CD14-positive monocyte (primary cell): ENCODE results near the gene PLSCR4. TPM values are rescaled to one million over a fixed set of nuclear protein-coding genes. Genes with fewer than 3 reads are reported as not detected.

Experiments
- DNase-seq, 3 donors: peaks; one replicate each; pipeline ENCODE4 v3.0.0-alpha.2; 2011 to 2022
- H2AFZ ChIP-seq: 2 replicates; pipeline ENCODE4 v1.6.0; 2012; ENCODE audit warnings: mild to moderate bottlenecking, low read depth, low read length, inconsistent platforms; ENCODE audit not compliant: insufficient read depth, poor library complexity, severe bottlenecking
- H3K27ac ChIP-seq, 2 donors: 1 replicate in 1 of 2; 2 replicates in 1 of 2; pipeline ENCODE4 v1.5.1; 2012 to 2013; ENCODE audit warnings: low read length in 2 of 2, control low read depth in 1 of 2, inconsistent platforms in 1 of 2, low read depth in 1 of 2, mild to moderate bottlenecking in 1 of 2
- H3K27me3 ChIP-seq, 2 donors: one replicate each; pipeline versions ENCODE4 v1.6.0 to v1.6.1; 2011 to 2013; ENCODE audit warnings: low read length in 2 of 2; ENCODE audit not compliant: control insufficient read depth in 2 of 2, insufficient read depth in 2 of 2
- H3K36me3 ChIP-seq, 2 donors: replicated peaks in 1 of 2; 1 replicate in 1 of 2; 2 replicates in 1 of 2; pipeline versions ENCODE4 v1.5.1 to v1.6.1; 2012 to 2013; ENCODE audit warnings: low read length in 2 of 2, control low read depth in 1 of 2, inconsistent platforms in 1 of 2, mild to moderate bottlenecking in 1 of 2; ENCODE audit not compliant: insufficient read depth in 2 of 2, control insufficient read depth in 1 of 2
- H3K4me1 ChIP-seq, 2 donors: 1 replicate in 1 of 2; 2 replicates in 1 of 2; pipeline versions ENCODE4 v1.5.1 to v1.6.1; 2012 to 2013; ENCODE audit warnings: low read length in 2 of 2, control low read depth in 1 of 2, inconsistent platforms in 1 of 2, mild to moderate bottlenecking in 1 of 2, moderate library complexity in 1 of 2; ENCODE audit not compliant: insufficient read depth in 2 of 2, control insufficient read depth in 1 of 2
- H3K4me2 ChIP-seq: replicated peaks from 2 replicates; pipeline ENCODE3; 2012; ENCODE audit warnings: low read length, moderate library complexity, mild to moderate bottlenecking; ENCODE audit not compliant: poor library complexity, severe bottlenecking; ENCODE audit errors: extremely low read depth
- H3K4me3 ChIP-seq, 3 experiments: fragments of 200-600 bp in 1 of 3; sonication (generic) in 1 of 3; replicated peaks in 1 of 3; 1 replicate in 2 of 3; 2 replicates in 1 of 3; pipeline ENCODE4 v1.5.1; 2011 to 2013; ENCODE audit warnings: low read length in 3 of 3, mild to moderate bottlenecking in 3 of 3, control low read depth in 2 of 3, low read depth in 2 of 3, inconsistent platforms in 1 of 3, moderate library complexity in 1 of 3
- H3K79me2 ChIP-seq: 2 replicates; pipeline ENCODE4 v1.6.0; 2012; ENCODE audit warnings: mild to moderate bottlenecking, control low read depth, inconsistent platforms, low read length, moderate library complexity; ENCODE audit not compliant: insufficient read depth
- H3K9ac ChIP-seq: 2 replicates; pipeline ENCODE4 v1.6.0; 2017; ENCODE audit warnings: low read length, mild to moderate bottlenecking; ENCODE audit not compliant: insufficient read depth, poor library complexity, severe bottlenecking
- H3K9me3 ChIP-seq, 2 donors: replicated peaks in 1 of 2; 1 replicate in 1 of 2; 2 replicates in 1 of 2; pipeline versions ENCODE4 v1.5.1 to v1.6.1; 2012 to 2013; ENCODE audit warnings: low read length in 2 of 2, control low read depth in 1 of 2; ENCODE audit not compliant: control insufficient read depth in 1 of 2, insufficient read depth in 1 of 2
- H4K20me1 ChIP-seq: 2 replicates; pipeline ENCODE4 v1.6.0; 2012; ENCODE audit warnings: mild to moderate bottlenecking, low read length, control low read depth, moderate library complexity; ENCODE audit not compliant: insufficient read depth
- H3K27ac Mint-ChIP-seq, 7 donors: one replicate each; pipeline ENCODE4 v1.8.0; 2020; ENCODE audit warnings: mild to moderate bottlenecking in 7 of 7, mixed read lengths in 7 of 7, moderate library complexity in 6 of 7, inconsistent platforms in 2 of 7
- H3K27me3 Mint-ChIP-seq, 3 donors: one replicate each; pipeline ENCODE4 v1.8.0; 2021 to 2022; ENCODE audit warnings: low read depth in 3 of 3, mild to moderate bottlenecking in 3 of 3, mixed read lengths in 3 of 3, moderate library complexity in 3 of 3, inconsistent platforms in 1 of 3
- H3K36me3 Mint-ChIP-seq, 2 donors: one replicate each; pipeline ENCODE4 v1.8.0; 2020; ENCODE audit warnings: mixed read lengths in 2 of 2, inconsistent platforms in 1 of 2, mild to moderate bottlenecking in 1 of 2
- H3K4me1 Mint-ChIP-seq: one replicate; pipeline ENCODE4 v1.8.0; 2020; ENCODE audit warnings: mild to moderate bottlenecking, mixed read lengths
- H3K4me3 Mint-ChIP-seq, 2 donors: one replicate each; pipeline ENCODE4 v1.8.0; 2020; ENCODE audit warnings: mild to moderate bottlenecking in 2 of 2, mixed read lengths in 2 of 2, moderate library complexity in 1 of 2
- H3K9me3 Mint-ChIP-seq, 7 donors: one replicate each; pipeline ENCODE4 v1.8.0; 2020 to 2022; ENCODE audit warnings: mixed read lengths in 7 of 7, mild to moderate bottlenecking in 6 of 7, moderate library complexity in 6 of 7, inconsistent platforms in 2 of 7
- WGBS: methylation state at CpG from one replicate; pipeline ENCODE4 v1.1.5; 2013; ENCODE audit warnings: missing lambda C conversion rate; ENCODE audit not compliant: insufficient coverage; 5-methylcytosine and 5-hydroxymethylcytosine counted together
- intact Hi-C, 2 donors: fragments of 100-400 bp; cut with micrococcal nuclease; formaldehyde crosslinking; loops; one replicate each; pipeline versions ENCODE4 v1.15.0 to v1.15.1; 2023
- polyA plus RNA-seq, 3 donors: library from polyadenylated mRNA; depleted of rRNA in 1 of 3; unstranded in 2 of 3; stranded (reverse) in 1 of 3; fragments of 300-500 nt in 2 of 3; fragments of >200 nt in 1 of 3; fragmentation: Illumina TruSeq in 2 of 3; gene quantifications; 1 replicate in 2 of 3; 2 replicates in 1 of 3; pipeline ENCODE4 v1.2.3, GENCODE V29; 2012 to 2021
- TF ChIP-seq, protein P1 (sequence below): fragments of 200-600 bp; IDR thresholded peaks from one replicate; pipeline ENCODE4 v1.8.0; 2022; ENCODE audit warnings: antibody characterized with exemption, mild to moderate bottlenecking

The PLSCR4 gene
- polyA plus RNA-seq, 3 donors: 0.05 TPM; not detected in 2

DNA sequence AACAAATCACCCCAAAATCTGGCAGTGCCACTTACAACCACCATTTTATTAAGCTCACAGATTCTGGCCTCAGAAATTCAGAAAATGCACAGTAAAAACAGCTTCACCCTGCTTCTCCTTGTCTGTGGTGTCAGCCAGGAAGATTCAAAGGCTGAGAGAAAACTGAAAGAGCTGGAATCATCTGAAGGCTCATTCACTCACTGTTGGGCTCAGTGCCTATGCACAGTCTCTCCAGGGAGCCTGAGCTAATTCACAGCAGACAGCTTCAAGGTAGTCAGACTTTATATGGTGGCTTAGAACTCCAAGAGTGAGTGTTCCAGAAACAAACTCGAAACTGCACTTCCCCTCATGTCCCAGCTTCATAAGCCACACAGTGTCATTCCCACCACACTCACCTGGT lies 73.4 kb downstream of the PLSCR4 start:
- H3K79me2 ChIP-seq: no peaks in the 10 kb centered on the region
- no peaks in the 10 kb centered on the region for H3K36me3 Mint-ChIP-seq
- TF ChIP-seq, protein P1, sequence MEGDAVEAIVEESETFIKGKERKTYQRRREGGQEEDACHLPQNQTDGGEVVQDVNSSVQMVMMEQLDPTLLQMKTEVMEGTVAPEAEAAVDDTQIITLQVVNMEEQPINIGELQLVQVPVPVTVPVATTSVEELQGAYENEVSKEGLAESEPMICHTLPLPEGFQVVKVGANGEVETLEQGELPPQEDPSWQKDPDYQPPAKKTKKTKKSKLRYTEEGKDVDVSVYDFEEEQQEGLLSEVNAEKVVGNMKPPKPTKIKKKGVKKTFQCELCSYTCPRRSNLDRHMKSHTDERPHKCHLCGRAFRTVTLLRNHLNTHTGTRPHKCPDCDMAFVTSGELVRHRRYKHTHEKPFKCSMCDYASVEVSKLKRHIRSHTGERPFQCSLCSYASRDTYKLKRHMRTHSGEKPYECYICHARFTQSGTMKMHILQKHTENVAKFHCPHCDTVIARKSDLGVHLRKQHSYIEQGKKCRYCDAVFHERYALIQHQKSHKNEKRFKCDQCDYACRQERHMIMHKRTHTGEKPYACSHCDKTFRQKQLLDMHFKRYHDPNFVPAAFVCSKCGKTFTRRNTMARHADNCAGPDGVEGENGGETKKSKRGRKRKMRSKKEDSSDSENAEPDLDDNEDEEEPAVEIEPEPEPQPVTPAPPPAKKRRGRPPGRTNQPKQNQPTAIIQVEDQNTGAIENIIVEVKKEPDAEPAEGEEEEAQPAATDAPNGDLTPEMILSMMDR: no peak
- H3K4me3 ChIP-seq: no peak overlapping the region
- H3K9me3 Mint-ChIP-seq: peaks cover 0 to 5% (median 0%) of the 10 kb centered on the region in 7 donors
- no peaks in the 10 kb centered on the region for H3K9me3 ChIP-seq
- no peak overlapping the region for H3K9ac ChIP-seq
- no peak overlapping the region for H2AFZ ChIP-seq
- H3K27ac Mint-ChIP-seq: no peak overlapping the region
- no peaks in the 10 kb centered on the region for H3K4me1 Mint-ChIP-seq
- no peaks in the 10 kb centered on the region for H3K36me3 ChIP-seq
- no peak overlapping the region for H3K4me3 Mint-ChIP-seq
- WGBS: no CpG with 5 or more reads among the region's 1 CpG
- no peaks in the 10 kb centered on the region for H3K27me3 ChIP-seq
- H3K27ac ChIP-seq: no peak overlapping the region
- no peaks in the 10 kb centered on the region for H4K20me1 ChIP-seq
- H3K4me2 ChIP-seq: no peak overlapping the region
- DNase-seq: no peak
- no peaks in the 10 kb centered on the region for H3K4me1 ChIP-seq
- intact Hi-C loops: no loop called here
- peaks cover 2 to 5% (median 3%) of the 10 kb centered on the region in 3 donors for H3K27me3 Mint-ChIP-seq

- Mint-ChIP-seq H3K27ac (no peak overlapping the region), H3K4me3 (no peak overlapping the region), H3K36me3 (no peaks in the 10 kb centered on the region), H3K4me1 (no peaks in the 10 kb centered on the region), H3K27me3 (peaks cover 2 to 5% (median 3%) of the 10 kb centered on the region in 3 donors), H3K9me3 (peaks cover 0 to 5% (median 0%) of the 10 kb centered on the region in 7 donors)
- TF ChIP-seq, protein P1: no peak
- H3K36me3 ChIP-seq: no peaks in the 10 kb centered on the region
- no peak overlapping the region for H3K4me2 ChIP-seq
- WGBS: 100% methylated on average over 1 of the region's 3 CpGs
- no peaks in the 10 kb centered on the region for H4K20me1 ChIP-seq
- intact Hi-C loops: no loop called here
- no peaks in the 10 kb centered on the region for H3K27me3 ChIP-seq
- no peaks in the 10 kb centered on the region for H3K79me2 ChIP-seq
- H3K9me3 ChIP-seq: no peaks in the 10 kb centered on the region
- H2AFZ ChIP-seq: no peak overlapping the region
- no peak for DNase-seq
- H3K27ac ChIP-seq: no peak overlapping the region
- no peaks in the 10 kb centered on the region for H3K4me1 ChIP-seq
- H3K4me3 ChIP-seq: no peak overlapping the region
- no peak overlapping the region for H3K9ac ChIP-seq
These were observed 73.8 kb downstream of the PLSCR4 start for GRCh38 chr3:146177072-146177471.
